A204.1 (cell line): ENCODE measurements around the gene DAAM1.

Experiments used
- FAIRE-seq: peaks from 2 replicates; lab custom pipeline; 2012; peaks lifted over from hg19 to GRCh38; lab: Jason Lieb, UNC

The DAAM1 gene

GRCh38 chr14:59256331-59256730, 67.9 kb downstream of the DAAM1 start:
- no peak for FAIRE-seq

GRCh38 chr14:59261334-59261733, 72.9 kb downstream of the DAAM1 start:
- no peak for FAIRE-seq

GRCh38 chr14:59262717-59263454, 74.4 kb downstream of the DAAM1 start:
- no peak for FAIRE-seq

- no peak for FAIRE-seq
These were observed 77.3 kb downstream of the DAAM1 start for GRCh38 chr14:59265808-59266207.

GRCh38 chr14:59267046-59267445, 78.6 kb downstream of the DAAM1 start:
- no peak for FAIRE-seq

- FAIRE-seq: no peak
These were observed 79.5 kb downstream of the DAAM1 start for GRCh38 chr14:59268011-59268410.

GRCh38 chr14:59268858-59269257, 80.4 kb downstream of the DAAM1 start:
- no peak for FAIRE-seq

- no peak for FAIRE-seq
These were observed 81.0 kb downstream of the DAAM1 start for GRCh38 chr14:59269466-59269865.

- no peak for FAIRE-seq
These were observed 82.8 kb downstream of the DAAM1 start for GRCh38 chr14:59271256-59271655.

- FAIRE-seq: no peak
These were observed 83.3 kb downstream of the DAAM1 start for GRCh38 chr14:59271734-59272133.

GRCh38 chr14:59272633-59273032, 84.2 kb downstream of the DAAM1 start:
- no peak for FAIRE-seq

GRCh38 chr14:59273737-59274136, 85.3 kb downstream of the DAAM1 start:
- FAIRE-seq: no peak

GRCh38 chr14:59274991-59275391, 86.5 kb downstream of the DAAM1 start:
- no peak for FAIRE-seq

- FAIRE-seq: no peak
These were observed 87.2 kb downstream of the DAAM1 start for GRCh38 chr14:59275668-59276067.

- no peak for FAIRE-seq
These were observed 87.8 kb downstream of the DAAM1 start for GRCh38 chr14:59276235-59276634.

- FAIRE-seq: no peak
These were observed 89.2 kb downstream of the DAAM1 start for GRCh38 chr14:59277659-59278058.

GRCh38 chr14:59278111-59278510, 89.6 kb downstream of the DAAM1 start:
- FAIRE-seq: no peak

GRCh38 chr14:59280961-59281360, 92.5 kb downstream of the DAAM1 start:
- FAIRE-seq: no peak

- FAIRE-seq: no peak
These were observed 93.3 kb downstream of the DAAM1 start for GRCh38 chr14:59281609-59282377.

- FAIRE-seq: no peak
These were observed 93.9 kb downstream of the DAAM1 start for GRCh38 chr14:59282378-59282765.

- no peak for FAIRE-seq
These were observed 94.9 kb downstream of the DAAM1 start for GRCh38 chr14:59283361-59283760.

- no peak for FAIRE-seq
These were observed 95.6 kb downstream of the DAAM1 start for GRCh38 chr14:59284059-59284458.

GRCh38 chr14:59292028-59292427, 103.6 kb downstream of the DAAM1 start:
- FAIRE-seq: no peak
